Measurements from ENCODE around the gene VAPB. TPM values are rescaled to one million over a fixed set of nuclear protein-coding genes. Genes with fewer than 3 reads are reported as not detected.
A peak's percentile ranks its signal among the peaks of the same experiment; 100 is the strongest.

VAPB gene
- total RNA-seq, 2 experiments from 2014 or later, result 31.0 to 39.1 TPM

- Mint-ChIP-seq H3K4me1 (no peaks in the 10 kb centered on the region), H3K27me3 (peaks cover 7% of the 10 kb centered on the region), H3K27ac (no peak overlapping the region), H3K36me3 (ENCODE audit: low read depth) (no peaks in the 10 kb centered on the region), H3K9me3 (no peaks in the 10 kb centered on the region), H3K4me3 (no peak overlapping the region)
- ChIA-PET CTCF (interaction anchor here (1.3 kb wide), 1 partner anchor 11 kb away, joined by 3 read pairs; no protein-coding TSS in a partner anchor), POLR2A (no interaction called here)
- DNase-seq, result no peak
These were observed 77.2 kb downstream of the VAPB start for GRCh38 chr20:58466095-58466708.

GRCh38 chr20:58466729-58467571 lies 77.9 kb downstream of the VAPB start:
- POLR2A ChIA-PET, result no interaction called here
- no peak for DNase-seq
- no peak overlapping the region for H3K4me3 Mint-ChIP-seq
- H3K27me3 Mint-ChIP-seq, result peaks cover 7% of the 10 kb centered on the region
- no peak overlapping the region for H3K27ac Mint-ChIP-seq
- H3K9me3 Mint-ChIP-seq, result no peaks in the 10 kb centered on the region
- no peaks in the 10 kb centered on the region for H3K36me3 Mint-ChIP-seq (ENCODE audit: low read depth)
- H3K4me1 Mint-ChIP-seq, result no peaks in the 10 kb centered on the region
- CTCF ChIA-PET, result interaction anchor here (1.3 kb wide), 1 partner anchor 11 kb away, joined by 3 read pairs; no protein-coding TSS in a partner anchor

- Mint-ChIP-seq H3K9me3 (no peaks in the 10 kb centered on the region), H3K4me3 (no peak overlapping the region), H3K36me3 (ENCODE audit: low read depth) (no peaks in the 10 kb centered on the region), H3K27ac (no peak overlapping the region), H3K4me1 (no peaks in the 10 kb centered on the region), H3K27me3 (peaks cover 7% of the 10 kb centered on the region)
- CTCF ChIA-PET, result no interaction called here
- no peak for DNase-seq
- POLR2A ChIA-PET, result no interaction called here
These were observed 78.8 kb downstream of the VAPB start for GRCh38 chr20:58467572-58468527.

- no peak overlapping the region for H3K4me3 Mint-ChIP-seq
- DNase-seq, result no peak
- CTCF ChIA-PET, result no interaction called here
- POLR2A ChIA-PET, result no interaction called here
- no peak overlapping the region for H3K27ac Mint-ChIP-seq
- no peaks in the 10 kb centered on the region for H3K4me1 Mint-ChIP-seq
- H3K36me3 Mint-ChIP-seq (ENCODE audit: low read depth), result no peaks in the 10 kb centered on the region
- no peaks in the 10 kb centered on the region for H3K9me3 Mint-ChIP-seq
- peaks cover 7% of the 10 kb centered on the region for H3K27me3 Mint-ChIP-seq
These were observed 80.6 kb downstream of the VAPB start for GRCh38 chr20:58469616-58470015.

GRCh38 chr20:58470336-58471192 lies 81.5 kb downstream of the VAPB start:
- Mint-ChIP-seq H3K27ac (no peak overlapping the region), H3K4me1 (no peaks in the 10 kb centered on the region), H3K27me3 (peaks cover 7% of the 10 kb centered on the region), H3K36me3 (ENCODE audit: low read depth) (no peaks in the 10 kb centered on the region), H3K4me3 (no peak overlapping the region), H3K9me3 (no peaks in the 10 kb centered on the region)
- DNase-seq, result no peak
- ChIA-PET CTCF (no interaction called here), POLR2A (no interaction called here)

GRCh38 chr20:58471193-58472164 lies 82.5 kb downstream of the VAPB start:
- H3K9me3 Mint-ChIP-seq, result no peaks in the 10 kb centered on the region
- H3K4me1 Mint-ChIP-seq, result no peaks in the 10 kb centered on the region
- POLR2A ChIA-PET, result no interaction called here
- no peak overlapping the region for H3K27ac Mint-ChIP-seq
- no peaks in the 10 kb centered on the region for H3K36me3 Mint-ChIP-seq (ENCODE audit: low read depth)
- H3K4me3 Mint-ChIP-seq, result no peak overlapping the region
- DNase-seq, result no peak
- H3K27me3 Mint-ChIP-seq, result peaks cover under 1% of the 10 kb centered on the region
- CTCF ChIA-PET, result interaction anchor here (0.7 kb wide), 1 partner anchor 389 kb away, joined by 3 read pairs; no protein-coding TSS in a partner anchor

- no peaks in the 10 kb centered on the region for H3K27me3 Mint-ChIP-seq
- DNase-seq, result no peak
- H3K4me1 Mint-ChIP-seq, result no peaks in the 10 kb centered on the region
- no peaks in the 10 kb centered on the region for H3K9me3 Mint-ChIP-seq
- H3K27ac Mint-ChIP-seq, result peak overlapping the region; percentile 51
- no peaks in the 10 kb centered on the region for H3K36me3 Mint-ChIP-seq (ENCODE audit: low read depth)
- no peak overlapping the region for H3K4me3 Mint-ChIP-seq
- ChIA-PET CTCF (no interaction called here), POLR2A (no interaction called here)
These were observed 83.4 kb downstream of the VAPB start for GRCh38 chr20:58472273-58473018.

GRCh38 chr20:58473453-58474425 lies 84.7 kb downstream of the VAPB start:
- CTCF ChIA-PET, result no interaction called here
- no peaks in the 10 kb centered on the region for H3K36me3 Mint-ChIP-seq (ENCODE audit: low read depth)

GRCh38 chr20:58475466-58475865 lies 86.4 kb downstream of the VAPB start:
- Mint-ChIP-seq H3K9me3 (peaks cover 3% of the 10 kb centered on the region), H3K27me3 (peaks cover 2% of the 10 kb centered on the region), H3K36me3 (ENCODE audit: low read depth) (no peaks in the 10 kb centered on the region), H3K27ac (no peak overlapping the region), H3K4me3 (no peak overlapping the region), H3K4me1 (no peaks in the 10 kb centered on the region)
- ChIA-PET CTCF (no interaction called here), POLR2A (no interaction called here)
- no peak for DNase-seq

More at GRCh38 chr20:58473453-58474425, 84.7 kb downstream of the VAPB start:
- H3K27ac Mint-ChIP-seq, result no peak overlapping the region
- H3K27me3 Mint-ChIP-seq, result no peaks in the 10 kb centered on the region
- POLR2A ChIA-PET, result no interaction called here
- H3K4me3 Mint-ChIP-seq, result no peak overlapping the region
- no peaks in the 10 kb centered on the region for H3K4me1 Mint-ChIP-seq
- DNase-seq, result no peak
- H3K9me3 Mint-ChIP-seq, result peaks cover 3% of the 10 kb centered on the region

- H3K9me3 Mint-ChIP-seq, result peaks cover 3% of the 10 kb centered on the region
- ChIA-PET POLR2A (no interaction called here), CTCF (interaction anchor here (1.1 kb wide), 1 partner anchor 12 kb away, joined by 3 read pairs; no protein-coding TSS in a partner anchor)
- H3K4me1 Mint-ChIP-seq, result peaks cover 2% of the 10 kb centered on the region
- H3K27ac Mint-ChIP-seq, result no peak overlapping the region
- H3K27me3 Mint-ChIP-seq, result peaks cover 5% of the 10 kb centered on the region
- H3K36me3 Mint-ChIP-seq (ENCODE audit: low read depth), result no peaks in the 10 kb centered on the region
- H3K4me3 Mint-ChIP-seq, result no peak overlapping the region
- DNase-seq, result no peak
These were observed 89.2 kb downstream of the VAPB start for GRCh38 chr20:58478141-58478805.

All from activated CD4-positive, alpha-beta T cell treated with anti-CD3 and anti-CD28 coated beads, Interleukin-2, amount 10 ng/mL, durations not matched to agents 7 days and 5 days (primary cell).